WERI-Rb-1 (cell line): ENCODE results near the gene TOR1A.

ENCODE experiments used
- DNase-seq: peaks from one replicate; pipeline ENCODE4 v3.0.0-alpha.2; 2020
- H3K27ac ChIP-seq: fragments of 250-450 bp; sonication (Bioruptor Pico); 2 replicates; pipeline ENCODE4 v1.5.1; 2020; ENCODE audit warnings: mild to moderate bottlenecking, moderate library complexity
- H3K27me3 ChIP-seq: fragments of 250-450 bp; sonication (Bioruptor Pico); 2 replicates; pipeline ENCODE4 v1.5.1; 2021; ENCODE audit warnings: mild to moderate bottlenecking, low read depth, moderate library complexity; ENCODE audit not compliant: insufficient read depth, severe bottlenecking
- H3K36me3 ChIP-seq: fragments of 250-450 bp; sonication (Bioruptor Pico); 2 replicates; pipeline ENCODE4 v1.5.1; 2020; ENCODE audit warnings: mild to moderate bottlenecking, moderate library complexity
- H3K4me3 ChIP-seq: 2 replicates; pipeline ENCODE4 v1.5.1; 2011; ENCODE audit warnings: low read depth, mild to moderate bottlenecking, control low read depth, low read length
- H3K9me3 ChIP-seq: fragments of 250-450 bp; sonication (Bioruptor Pico); 2 replicates; pipeline ENCODE4 v1.5.1; 2021; ENCODE audit warnings: mild to moderate bottlenecking, moderate library complexity; ENCODE audit not compliant: severe bottlenecking
- CTCF ChIP-seq: IDR thresholded peaks from 2 replicates; pipeline ENCODE4 v1.5.1; 2011; ENCODE audit warnings: low read depth, mild to moderate bottlenecking, control low read depth, inconsistent platforms, low read length

The TOR1A gene

GRCh38 chr9:129848712-129849441 lies 24.9 kb upstream of the TOR1A start:
- peaks cover 14% of the 10 kb centered on the region for H3K36me3 ChIP-seq
- H3K4me3 ChIP-seq: no peak overlapping the region
- no peak overlapping the region for H3K27ac ChIP-seq
- TF ChIP-seq CTCF: no peak
- DNase-seq: no peak
- no peaks in the 10 kb centered on the region for H3K9me3 ChIP-seq
- H3K27me3 ChIP-seq: no peaks in the 10 kb centered on the region

- no peaks in the 10 kb centered on the region for H3K9me3 ChIP-seq
- TF ChIP-seq CTCF: no peak
- no peak for DNase-seq
- H3K36me3 ChIP-seq: no peaks in the 10 kb centered on the region; the same call in 1 of the 2 replicates
- no peak overlapping the region for H3K27ac ChIP-seq
- no peak overlapping the region for H3K4me3 ChIP-seq
- H3K27me3 ChIP-seq: no peaks in the 10 kb centered on the region
Observed at GRCh38 chr9:129845373-129845772, 21.4 kb upstream of the TOR1A start.

- H3K4me3 ChIP-seq: no peak overlapping the region
- peaks cover 4% of the 10 kb centered on the region for H3K36me3 ChIP-seq
- no peaks in the 10 kb centered on the region for H3K9me3 ChIP-seq
- H3K27ac ChIP-seq: peak overlapping the region; percentile 23
- peak; percentile 73 for DNase-seq
- H3K27me3 ChIP-seq: no peaks in the 10 kb centered on the region
- peak; percentile 56 for TF ChIP-seq CTCF
Observed at GRCh38 chr9:129841071-129841470, 17.1 kb upstream of the TOR1A start.

- peaks cover 4% of the 10 kb centered on the region for H3K36me3 ChIP-seq
- no peaks in the 10 kb centered on the region for H3K27me3 ChIP-seq
- H3K9me3 ChIP-seq: no peaks in the 10 kb centered on the region
- H3K27ac ChIP-seq: no peak overlapping the region
- DNase-seq: no peak
- TF ChIP-seq CTCF: no peak
- no peak overlapping the region for H3K4me3 ChIP-seq
Observed at GRCh38 chr9:129840034-129840433, 16.1 kb upstream of the TOR1A start.

- Histone ChIP-seq H3K4me3 (no peak overlapping the region), H3K27ac (no peak overlapping the region)
- no peak for DNase-seq
Observed at GRCh38 chr9:129839324-129840023, 15.5 kb upstream of the TOR1A start.

More at GRCh38 chr9:129839324-129840023, 15.5 kb upstream of the TOR1A start:
- peaks cover 7% of the 10 kb centered on the region for H3K36me3 ChIP-seq
- H3K27me3 ChIP-seq: no peaks in the 10 kb centered on the region
- TF ChIP-seq CTCF: no peak
- H3K9me3 ChIP-seq: no peaks in the 10 kb centered on the region
